SK-N-SH treated with all-trans-retinoic acid at 6 μM for 48 hours (cell line): ENCODE measurements around the gene TRIM31.

Experiments
- ATAC-seq: fragments of 200-7000 bp; cut with Tn5 transposase; 3 replicates; pipeline ENCODE4 v1.9.1; 2020; ENCODE audit warnings: mild to moderate bottlenecking, moderate library complexity
- ARNTL ChIP-seq: fragments of 450-650 bp; formaldehyde crosslinking; IDR thresholded peaks from 2 replicates; pipeline ENCODE4 v1.5.0; 2020; ENCODE audit warnings: low read depth, mild to moderate bottlenecking, moderate library complexity, borderline replicate concordance
- BACH2 ChIP-seq: fragments of 250-450 bp; sonication (Bioruptor Pico); IDR thresholded peaks from 2 replicates; pipeline ENCODE4 v1.9.0; 2021; ENCODE audit warnings: mild to moderate bottlenecking, borderline replicate concordance
- CSDC2 ChIP-seq: fragments of 250-450 bp; sonication (Bioruptor Pico); IDR thresholded peaks from 2 replicates; pipeline ENCODE4 v1.5.0; 2020; ENCODE audit warnings: mild to moderate bottlenecking, moderate library complexity
- ESRRG ChIP-seq: fragments of 250-450 bp; sonication (Bioruptor Pico); IDR thresholded peaks from 2 replicates; pipeline ENCODE4 v1.6.1; 2021; ENCODE audit warnings: mild to moderate bottlenecking
- ISL1 ChIP-seq: fragments of 250-450 bp; sonication (Bioruptor Pico); IDR thresholded peaks from 2 replicates; pipeline ENCODE4 v2.1.2; 2022; ENCODE audit warnings: mild to moderate bottlenecking, moderate library complexity
- POU6F1 ChIP-seq: fragments of 250-450 bp; sonication (Bioruptor Pico); IDR thresholded peaks from 2 replicates; pipeline ENCODE4 v1.8.0; 2021; ENCODE audit warnings: low read depth, mild to moderate bottlenecking, moderate library complexity, borderline replicate concordance
- PPARA ChIP-seq: fragments of 250-450 bp; sonication (Bioruptor Pico); IDR thresholded peaks from 2 replicates; pipeline ENCODE4 v1.5.0; 2020; ENCODE audit warnings: mild to moderate bottlenecking, borderline replicate concordance
- RARB ChIP-seq: fragments of 250-450 bp; sonication (Bioruptor Pico); IDR thresholded peaks from 2 replicates; pipeline ENCODE4 v1.8.0; 2021; ENCODE audit warnings: mild to moderate bottlenecking, moderate library complexity
- TCF4 ChIP-seq: fragments of 250-450 bp; sonication (Bioruptor Pico); IDR thresholded peaks from 2 replicates; pipeline ENCODE4 v1.8.0; 2021; ENCODE audit warnings: mild to moderate bottlenecking, moderate library complexity, borderline replicate concordance
- ZFP3 ChIP-seq: fragments of 250-450 bp; sonication (Bioruptor Pico); IDR thresholded peaks from 2 replicates; pipeline ENCODE4 v1.5.0; 2020; ENCODE audit warnings: mild to moderate bottlenecking, moderate library complexity
- ZNF565 ChIP-seq: fragments of 450-650 bp; formaldehyde crosslinking; conservative IDR thresholded peaks from 2 replicates; pipeline ENCODE4 v1.5.0; 2020; ENCODE audit warnings: low read depth, mild to moderate bottlenecking, moderate library complexity
- ZNF8 ChIP-seq: fragments of 450-650 bp; formaldehyde crosslinking; IDR thresholded peaks from 2 replicates; pipeline ENCODE4 v1.5.0; 2020; ENCODE audit warnings: mild to moderate bottlenecking, moderate library complexity
- TF ChIP-seq, protein P1 (sequence below): fragments of 250-450 bp; sonication (Bioruptor Pico); IDR thresholded peaks from 2 replicates; pipeline ENCODE4 v1.5.0; 2020; ENCODE audit warnings: mild to moderate bottlenecking, moderate library complexity
- TF ChIP-seq, protein P2 (sequence below): fragments of 250-450 bp; sonication (Bioruptor Pico); IDR thresholded peaks from 2 replicates; pipeline ENCODE4 v1.8.0; 2020; ENCODE audit warnings: mild to moderate bottlenecking, moderate library complexity, borderline replicate concordance
- TF ChIP-seq, protein P3 (sequence below): fragments of 250-450 bp; sonication (Bioruptor Pico); IDR thresholded peaks from 2 replicates; pipeline ENCODE4 v1.5.1; 2021; ENCODE audit warnings: mild to moderate bottlenecking, moderate library complexity
- TF ChIP-seq, protein P4 (sequence below): fragments of 250-450 bp; sonication (Bioruptor Pico); IDR thresholded peaks from 2 replicates; pipeline ENCODE4 v1.5.1; 2020; ENCODE audit warnings: low read depth, mild to moderate bottlenecking, moderate library complexity

TRIM31 gene

GRCh38 chr6:30062471-30063178 lies 50.3 kb downstream of the TRIM31 start:
- TF ChIP-seq TCF4 (CRISPR knock-in tag) (no peak), ZNF8 (CRISPR knock-in tag) (no peak), RARB (CRISPR knock-in tag) (no peak), PPARA (CRISPR knock-in tag) (no peak), CSDC2 (CRISPR knock-in tag) (no peak), ZFP3 (no peak), ESRRG (no peak), POU6F1 (CRISPR knock-in tag) (no peak), BACH2 (CRISPR knock-in tag) (no peak), ARNTL (CRISPR knock-in tag) (no peak)
- TF ChIP-seq, protein P1, sequence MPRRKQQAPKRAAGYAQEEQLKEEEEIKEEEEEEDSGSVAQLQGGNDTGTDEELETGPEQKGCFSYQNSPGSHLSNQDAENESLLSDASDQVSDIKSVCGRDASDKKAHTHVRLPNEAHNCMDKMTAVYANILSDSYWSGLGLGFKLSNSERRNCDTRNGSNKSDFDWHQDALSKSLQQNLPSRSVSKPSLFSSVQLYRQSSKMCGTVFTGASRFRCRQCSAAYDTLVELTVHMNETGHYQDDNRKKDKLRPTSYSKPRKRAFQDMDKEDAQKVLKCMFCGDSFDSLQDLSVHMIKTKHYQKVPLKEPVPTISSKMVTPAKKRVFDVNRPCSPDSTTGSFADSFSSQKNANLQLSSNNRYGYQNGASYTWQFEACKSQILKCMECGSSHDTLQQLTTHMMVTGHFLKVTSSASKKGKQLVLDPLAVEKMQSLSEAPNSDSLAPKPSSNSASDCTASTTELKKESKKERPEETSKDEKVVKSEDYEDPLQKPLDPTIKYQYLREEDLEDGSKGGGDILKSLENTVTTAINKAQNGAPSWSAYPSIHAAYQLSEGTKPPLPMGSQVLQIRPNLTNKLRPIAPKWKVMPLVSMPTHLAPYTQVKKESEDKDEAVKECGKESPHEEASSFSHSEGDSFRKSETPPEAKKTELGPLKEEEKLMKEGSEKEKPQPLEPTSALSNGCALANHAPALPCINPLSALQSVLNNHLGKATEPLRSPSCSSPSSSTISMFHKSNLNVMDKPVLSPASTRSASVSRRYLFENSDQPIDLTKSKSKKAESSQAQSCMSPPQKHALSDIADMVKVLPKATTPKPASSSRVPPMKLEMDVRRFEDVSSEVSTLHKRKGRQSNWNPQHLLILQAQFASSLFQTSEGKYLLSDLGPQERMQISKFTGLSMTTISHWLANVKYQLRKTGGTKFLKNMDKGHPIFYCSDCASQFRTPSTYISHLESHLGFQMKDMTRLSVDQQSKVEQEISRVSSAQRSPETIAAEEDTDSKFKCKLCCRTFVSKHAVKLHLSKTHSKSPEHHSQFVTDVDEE (CRISPR knock-in tag), result no peak
- TF ChIP-seq, protein P2, sequence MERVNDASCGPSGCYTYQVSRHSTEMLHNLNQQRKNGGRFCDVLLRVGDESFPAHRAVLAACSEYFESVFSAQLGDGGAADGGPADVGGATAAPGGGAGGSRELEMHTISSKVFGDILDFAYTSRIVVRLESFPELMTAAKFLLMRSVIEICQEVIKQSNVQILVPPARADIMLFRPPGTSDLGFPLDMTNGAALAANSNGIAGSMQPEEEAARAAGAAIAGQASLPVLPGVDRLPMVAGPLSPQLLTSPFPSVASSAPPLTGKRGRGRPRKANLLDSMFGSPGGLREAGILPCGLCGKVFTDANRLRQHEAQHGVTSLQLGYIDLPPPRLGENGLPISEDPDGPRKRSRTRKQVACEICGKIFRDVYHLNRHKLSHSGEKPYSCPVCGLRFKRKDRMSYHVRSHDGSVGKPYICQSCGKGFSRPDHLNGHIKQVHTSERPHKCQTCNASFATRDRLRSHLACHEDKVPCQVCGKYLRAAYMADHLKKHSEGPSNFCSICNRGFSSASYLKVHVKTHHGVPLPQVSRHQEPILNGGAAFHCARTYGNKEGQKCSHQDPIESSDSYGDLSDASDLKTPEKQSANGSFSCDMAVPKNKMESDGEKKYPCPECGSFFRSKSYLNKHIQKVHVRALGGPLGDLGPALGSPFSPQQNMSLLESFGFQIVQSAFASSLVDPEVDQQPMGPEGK (CRISPR knock-in tag), result no peak
- TF ChIP-seq, protein P3, sequence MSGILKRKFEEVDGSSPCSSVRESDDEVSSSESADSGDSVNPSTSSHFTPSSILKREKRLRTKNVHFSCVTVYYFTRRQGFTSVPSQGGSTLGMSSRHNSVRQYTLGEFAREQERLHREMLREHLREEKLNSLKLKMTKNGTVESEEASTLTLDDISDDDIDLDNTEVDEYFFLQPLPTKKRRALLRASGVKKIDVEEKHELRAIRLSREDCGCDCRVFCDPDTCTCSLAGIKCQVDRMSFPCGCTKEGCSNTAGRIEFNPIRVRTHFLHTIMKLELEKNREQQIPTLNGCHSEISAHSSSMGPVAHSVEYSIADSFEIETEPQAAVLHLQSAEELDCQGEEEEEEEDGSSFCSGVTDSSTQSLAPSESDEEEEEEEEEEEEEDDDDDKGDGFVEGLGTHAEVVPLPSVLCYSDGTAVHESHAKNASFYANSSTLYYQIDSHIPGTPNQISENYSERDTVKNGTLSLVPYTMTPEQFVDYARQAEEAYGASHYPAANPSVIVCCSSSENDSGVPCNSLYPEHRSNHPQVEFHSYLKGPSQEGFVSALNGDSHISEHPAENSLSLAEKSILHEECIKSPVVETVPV, result no peak
- ATAC-seq, result no peak

- ATAC-seq, result no peak; the same call in 2 of the 3 replicates
- no peak for TF ChIP-seq ESRRG
- TF ChIP-seq, protein P4, sequence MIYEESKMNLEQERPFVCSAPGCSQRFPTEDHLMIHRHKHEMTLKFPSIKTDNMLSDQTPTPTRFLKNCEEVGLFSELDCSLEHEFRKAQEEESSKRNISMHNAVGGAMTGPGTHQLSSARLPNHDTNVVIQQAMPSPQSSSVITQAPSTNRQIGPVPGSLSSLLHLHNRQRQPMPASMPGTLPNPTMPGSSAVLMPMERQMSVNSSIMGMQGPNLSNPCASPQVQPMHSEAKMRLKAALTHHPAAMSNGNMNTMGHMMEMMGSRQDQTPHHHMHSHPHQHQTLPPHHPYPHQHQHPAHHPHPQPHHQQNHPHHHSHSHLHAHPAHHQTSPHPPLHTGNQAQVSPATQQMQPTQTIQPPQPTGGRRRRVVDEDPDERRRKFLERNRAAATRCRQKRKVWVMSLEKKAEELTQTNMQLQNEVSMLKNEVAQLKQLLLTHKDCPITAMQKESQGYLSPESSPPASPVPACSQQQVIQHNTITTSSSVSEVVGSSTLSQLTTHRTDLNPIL (CRISPR knock-in tag), result no peak
- no peak for TF ChIP-seq ISL1
- TF ChIP-seq, protein P3, result no peak
- TF ChIP-seq ZNF565 (CRISPR knock-in tag), result no peak
- TF ChIP-seq RARB (CRISPR knock-in tag), result no peak
- no peak for TF ChIP-seq ZNF8 (CRISPR knock-in tag)
These were observed 50.9 kb downstream of the TRIM31 start for GRCh38 chr6:30061858-30062458.
